OCI-M2 (cell line): ENCODE data around the gene FXR2.
"Not testable (repeated sequence)": the region's sequence is repeated elsewhere in the genome, so short reads cannot be mapped to it uniquely, and the experiment has no call there.

Experiments
- DNase-seq: peaks from one replicate; lab custom pipeline; 2025; ENCODE audit not compliant: unreplicated experiment; lab: John Stamatoyannopoulos, UW

FXR2 gene

DNA sequence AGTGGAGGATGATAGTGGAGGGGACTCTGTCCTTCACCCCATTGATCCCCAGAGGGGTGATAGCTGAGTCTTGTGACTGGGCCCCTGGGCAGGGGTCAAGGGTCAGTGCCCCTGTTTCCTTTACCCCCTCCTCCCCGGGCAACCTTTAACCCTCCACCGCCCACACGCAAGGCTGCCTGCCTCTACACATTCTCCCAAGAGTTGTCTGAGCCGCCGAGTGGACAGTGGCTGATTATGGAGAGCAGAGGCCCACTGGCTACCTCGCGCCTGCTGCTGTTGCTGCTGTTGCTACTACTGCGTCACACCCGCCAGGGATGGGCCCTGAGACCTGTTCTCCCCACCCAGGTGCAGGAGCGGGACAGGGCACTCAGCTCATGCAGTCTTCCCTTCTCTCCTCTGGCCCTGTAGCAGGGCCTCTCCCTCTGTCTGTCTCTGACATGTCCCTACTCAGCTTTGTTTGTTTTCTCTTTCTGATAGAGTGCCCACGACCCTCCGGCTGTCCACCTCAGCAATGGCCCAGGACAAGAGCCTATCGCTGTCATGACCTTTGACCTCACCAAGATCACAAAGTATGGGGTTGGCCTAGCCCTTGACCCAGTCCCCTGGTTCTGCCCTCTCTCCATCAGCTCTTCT lies 15.4 kb upstream of the FXR2 start, which contains the start of gene SHBG:
Gene SHBG, plus strand, starts transcription at position 197 of the 633 bp plus-strand sequence. Its CDS starts 38 bp downstream, at position 235.
- DNase-seq = no peak

DNA sequence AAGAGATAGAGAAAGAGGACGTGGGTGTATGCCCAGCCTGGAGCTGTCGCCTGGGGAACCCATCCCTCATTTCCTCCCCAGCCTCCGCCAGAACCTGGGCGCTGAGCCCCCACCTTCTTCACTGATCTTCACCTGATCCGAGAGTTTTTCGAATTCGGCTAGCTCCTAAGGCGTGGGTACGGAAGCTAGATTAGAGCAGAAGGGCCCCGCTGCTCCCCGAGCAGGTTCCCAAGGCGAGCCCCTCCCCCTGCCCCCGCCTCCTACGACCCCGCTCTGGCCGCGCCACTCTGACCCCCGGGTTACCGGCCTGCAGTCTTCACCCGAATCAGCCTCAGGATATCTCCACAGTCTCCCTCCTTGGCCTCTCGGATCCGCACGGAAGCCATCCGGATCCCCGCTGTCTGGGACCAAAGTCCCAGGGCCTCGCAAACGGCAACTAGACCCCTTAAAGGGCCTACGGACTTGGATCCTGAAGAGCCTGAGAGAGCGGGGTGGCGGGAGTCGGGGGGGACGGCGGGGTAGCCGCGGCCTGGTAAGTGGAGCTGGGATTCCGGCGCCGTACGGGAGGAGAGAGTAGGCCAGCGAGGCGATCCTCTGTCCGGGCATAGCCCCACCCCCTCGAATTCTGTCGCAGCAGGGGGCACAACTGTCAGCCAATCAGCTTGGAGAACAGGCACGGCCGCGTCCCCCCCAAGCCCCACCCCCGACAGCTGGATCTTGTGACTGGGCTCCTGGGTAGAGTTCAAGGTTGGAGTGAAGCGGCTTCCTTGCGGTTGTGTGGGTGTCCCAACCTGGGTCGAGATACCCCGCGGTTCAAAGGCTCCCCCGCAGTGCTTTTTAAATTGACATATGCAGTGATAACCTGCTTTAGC lies 12.8 kb upstream of the FXR2 start, which contains the start of gene SAT2:
Gene SAT2, minus strand, starts transcription at position 572 of the 872 bp plus-strand sequence. Its CDS starts 186 bp downstream, at position 386.
- DNase-seq = no peak

DNA sequence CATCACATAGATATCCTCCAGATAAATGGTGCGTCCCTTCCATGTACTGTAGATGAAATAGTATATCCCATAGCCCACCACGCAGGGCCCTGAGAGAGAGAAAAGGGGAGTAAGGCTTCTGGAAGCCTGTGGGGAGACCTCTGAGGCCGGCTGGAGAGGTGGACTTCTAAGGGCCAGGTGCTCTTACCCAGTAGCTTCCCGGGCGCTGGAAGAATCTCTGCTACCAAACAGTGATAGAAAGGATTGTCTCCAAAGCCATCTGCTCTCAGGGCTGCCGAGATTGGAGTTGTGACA lies 12.2 kb upstream of the FXR2 start:
- no peak for DNase-seq

GRCh38 chr17:7626307-7626706 lies 11.6 kb upstream of the FXR2 start:
- DNase-seq = no peak

GRCh38 chr17:7625749-7626148 lies 11.1 kb upstream of the FXR2 start:
- not testable (repeated sequence) for DNase-seq

GRCh38 chr17:7623661-7624060 lies 9.0 kb upstream of the FXR2 start:
- DNase-seq = no peak

DNA sequence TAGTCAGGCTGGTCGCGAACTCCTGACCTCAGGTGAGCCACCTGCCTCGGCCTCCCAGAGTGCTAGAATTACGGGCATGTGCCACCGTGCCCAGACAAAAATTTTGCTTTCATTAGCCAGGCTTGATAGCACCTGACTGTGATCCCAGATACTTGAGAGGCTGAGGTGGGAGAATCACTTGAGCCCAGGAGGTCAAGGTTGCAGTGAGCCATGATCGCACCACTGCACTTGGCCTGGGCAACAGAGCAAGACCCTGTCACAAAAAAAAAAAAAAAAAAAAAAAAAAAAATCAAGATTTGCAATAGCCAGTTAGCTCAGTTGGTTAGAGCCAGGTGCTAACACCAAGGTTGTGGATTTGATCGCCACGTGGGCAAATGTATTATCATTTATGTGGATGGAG lies 6.1 kb upstream of the FXR2 start:
- DNase-seq = no peak

DNA sequence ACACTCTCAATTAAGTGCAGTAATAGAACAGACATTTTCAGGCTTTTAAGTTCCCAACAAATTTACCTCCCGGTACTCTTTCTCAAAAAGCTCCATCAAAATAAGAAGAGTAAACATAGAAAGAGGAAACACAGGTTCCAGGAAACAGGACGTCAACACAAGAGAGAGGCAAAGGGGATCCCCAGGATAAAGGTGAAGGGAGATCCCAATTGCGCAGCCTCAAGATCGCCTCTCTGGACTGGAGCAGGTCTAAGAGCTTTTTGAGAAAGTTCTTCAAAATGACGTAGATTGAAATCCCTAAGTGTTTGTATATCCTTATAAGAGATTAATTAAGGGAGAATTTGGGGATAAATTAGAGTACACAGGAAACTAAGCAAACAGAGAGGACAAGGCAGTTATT lies 3.9 kb upstream of the FXR2 start:
- no peak for DNase-seq

- no peak for DNase-seq
Measured at GRCh38 chr17:7615265-7615747, 609 bp upstream of the FXR2 start.

- no peak for DNase-seq
Measured at GRCh38 chr17:7613769-7614424, 800 bp downstream of the FXR2 start.

DNA sequence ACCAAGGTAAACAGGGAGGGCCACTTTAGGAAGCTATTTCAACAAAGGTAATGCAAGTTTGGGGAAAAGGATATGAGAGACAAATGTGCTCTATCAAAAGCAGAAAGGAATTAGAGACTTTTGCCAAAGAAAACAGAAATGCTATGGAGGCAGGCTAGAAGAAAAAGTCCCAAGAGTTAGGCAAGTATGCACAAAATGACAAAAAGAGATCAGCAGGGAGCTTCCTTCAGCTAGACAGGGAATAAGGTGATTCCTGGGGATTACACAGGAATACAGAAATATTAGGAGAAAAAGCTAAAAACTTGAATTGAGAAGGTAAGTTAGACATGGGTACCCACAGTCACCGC lies 2.4 kb downstream of the FXR2 start:
- no peak for DNase-seq

DNA sequence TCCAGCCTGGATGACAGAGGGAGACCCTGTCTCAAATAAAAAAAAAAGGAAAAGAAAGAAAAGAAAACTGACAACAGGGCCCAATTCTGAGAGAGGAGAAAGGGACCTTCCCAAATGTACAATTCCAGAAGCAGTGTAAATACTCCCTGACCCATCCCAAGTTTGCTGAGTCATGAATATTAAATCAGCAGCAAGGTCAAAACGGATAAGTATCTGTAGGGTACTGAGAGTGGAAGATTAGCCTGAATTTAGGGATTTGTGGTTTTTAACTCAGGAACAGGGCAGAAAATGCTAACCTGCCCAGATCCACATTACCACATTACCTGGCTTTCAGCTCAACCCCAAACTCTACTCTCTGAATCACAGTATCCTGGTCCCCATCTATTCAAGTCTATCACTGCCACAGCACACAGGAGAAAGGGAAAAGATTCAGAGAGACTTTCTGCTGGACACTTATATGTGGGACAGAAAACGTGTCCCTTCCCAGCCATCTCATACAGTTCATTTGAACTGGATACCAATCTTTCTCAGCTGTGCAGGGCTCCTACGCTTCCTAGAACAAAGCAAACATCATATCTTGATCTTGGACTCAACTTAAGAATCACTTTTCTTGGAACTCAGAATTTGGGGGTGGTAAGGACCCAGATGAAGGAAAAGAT lies 2.9 kb downstream of the FXR2 start:
- no peak for DNase-seq

DNA sequence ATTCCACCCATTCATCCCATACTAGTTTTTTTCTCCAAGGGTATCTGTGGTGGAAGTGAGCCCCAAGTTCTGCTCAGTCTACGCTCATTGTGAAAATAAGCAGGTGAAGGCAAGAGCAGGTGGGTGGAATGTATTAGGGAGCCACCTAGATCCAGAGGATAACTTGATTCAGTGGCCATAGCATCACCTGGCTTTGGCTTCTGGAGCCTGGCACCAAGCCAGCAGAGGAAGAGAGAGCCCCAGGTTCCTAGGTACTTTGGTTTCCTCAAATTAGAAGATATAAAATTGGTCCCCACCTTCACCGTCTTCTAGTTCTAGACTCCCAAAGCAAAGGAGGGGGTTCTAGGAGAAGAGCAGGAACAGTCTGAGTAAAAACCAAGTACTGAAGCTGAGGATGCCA lies 4.1 kb downstream of the FXR2 start:
- DNase-seq = no peak

GRCh38 chr17:7606280-7606679 lies 8.4 kb downstream of the FXR2 start:
- no peak for DNase-seq

DNA sequence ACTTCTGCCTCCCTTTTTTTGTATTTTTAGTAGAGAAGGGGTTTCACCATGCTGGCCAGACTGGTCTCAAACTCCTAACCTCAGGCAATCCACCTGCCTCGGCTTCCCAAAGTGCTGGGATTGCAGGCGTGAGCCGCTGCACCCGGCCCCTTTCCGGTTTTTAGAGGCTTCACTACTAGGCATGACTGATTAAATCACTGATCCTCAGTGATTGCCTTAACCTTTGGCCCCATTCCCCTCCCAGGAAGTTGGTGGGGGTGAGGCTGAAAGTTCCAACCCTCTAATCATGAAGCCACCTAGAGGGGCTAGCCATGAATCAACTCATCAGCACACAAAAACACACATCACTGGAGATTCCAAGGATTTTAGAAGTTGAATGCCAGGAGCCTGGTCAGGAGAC lies 17.1 kb downstream of the FXR2 start:
- DNase-seq = not testable (repeated sequence)

DNA sequence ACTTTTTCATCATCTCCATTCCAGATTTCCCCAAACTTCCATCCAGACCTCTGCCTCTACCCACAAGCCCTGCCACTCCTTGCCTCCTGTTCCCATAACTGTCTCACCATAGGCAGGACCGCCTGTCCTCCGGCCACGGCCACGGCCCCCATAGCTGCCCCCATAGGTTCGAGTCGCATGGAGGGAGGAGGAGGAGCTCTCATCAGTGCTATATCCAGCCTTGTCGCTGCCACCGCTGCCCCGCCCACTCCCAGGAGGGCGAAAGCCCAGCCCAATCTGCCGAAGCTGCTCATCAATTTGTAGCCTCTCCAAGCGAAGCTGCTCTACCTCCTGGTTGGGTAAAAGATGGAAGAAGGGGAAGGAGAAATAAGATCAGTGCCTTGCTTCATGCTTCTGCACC lies 21.4 kb downstream of the FXR2 start:
- no peak for DNase-seq

DNA sequence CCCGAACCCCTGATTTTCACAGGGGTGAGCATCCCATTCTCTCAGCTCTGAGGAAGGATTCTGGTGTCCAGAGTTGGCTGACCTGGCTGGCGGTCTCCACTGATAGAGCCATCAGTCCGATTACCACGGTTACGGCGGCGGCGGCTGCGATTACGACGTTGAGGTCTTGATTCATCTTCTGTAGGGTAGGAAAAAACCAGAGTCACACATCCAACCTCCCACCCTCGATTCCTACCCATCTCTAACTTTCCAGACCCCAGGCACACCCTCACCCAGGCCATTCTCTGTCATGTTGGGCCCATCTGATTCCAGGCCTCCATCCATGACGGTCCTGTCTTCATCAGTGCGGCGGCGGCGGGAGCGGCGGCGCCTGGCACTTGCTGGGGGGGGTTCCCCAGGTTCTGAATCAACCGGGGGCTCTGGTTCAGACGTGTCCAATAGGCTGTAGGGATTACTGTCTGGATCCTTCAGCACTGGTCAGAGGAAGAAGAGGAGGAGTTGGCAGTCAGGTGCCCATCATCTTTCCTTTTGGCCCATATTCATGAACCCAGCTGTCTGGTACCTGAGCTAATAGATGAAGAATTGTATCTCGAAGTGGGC lies 22.2 kb downstream of the FXR2 start:
- no peak for DNase-seq

GRCh38 chr17:7591596-7591995 lies 23.1 kb downstream of the FXR2 start:
- no peak for DNase-seq

GRCh38 chr17:7590743-7591142 lies 24.0 kb downstream of the FXR2 start:
- DNase-seq = no peak

DNA sequence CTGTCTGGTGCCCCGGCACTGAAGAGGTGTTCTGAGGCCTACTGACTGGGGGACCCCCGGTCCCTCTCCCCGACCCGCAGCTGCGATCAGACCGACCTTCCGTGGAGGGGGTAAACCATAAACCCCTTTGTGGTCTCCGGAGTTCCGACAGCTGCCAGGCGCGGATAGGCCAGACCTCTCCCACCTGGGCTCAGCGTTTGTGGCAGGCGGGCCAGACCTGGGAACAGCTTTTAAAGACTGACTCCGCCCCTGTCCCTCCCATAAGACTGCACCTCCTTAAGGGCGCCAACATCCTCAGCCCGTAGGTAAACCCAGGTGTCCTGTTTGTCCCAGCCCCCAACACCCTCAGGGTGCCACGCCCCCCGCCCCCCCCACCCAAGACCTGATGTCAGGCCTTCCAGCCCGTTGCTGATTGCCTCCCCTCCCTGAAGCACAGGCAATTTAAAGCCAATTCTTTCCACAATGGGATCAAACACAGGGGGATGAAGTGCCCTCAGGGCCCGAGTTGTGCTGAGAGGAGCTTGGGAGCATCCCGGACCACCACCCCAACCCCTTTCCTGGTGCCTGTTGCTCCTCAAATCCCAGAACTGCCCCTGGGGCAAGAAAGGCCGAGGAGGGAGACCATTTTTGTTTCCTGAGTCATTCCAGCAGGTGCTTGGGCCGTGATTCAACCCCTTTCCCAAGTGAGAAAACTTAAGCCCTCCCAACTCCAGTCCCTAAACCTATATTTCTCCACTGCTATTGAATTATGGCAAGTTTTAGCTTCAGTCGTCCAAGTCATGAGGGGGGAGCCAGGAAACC lies 24.6 kb downstream of the FXR2 start, which contains the start of gene SOX15:
Gene SOX15, minus strand, starts transcription at position 204 of the 801 bp plus-strand sequence. CDS start 418 bp downstream, outside the sequence.
- no peak for DNase-seq
